Activated B cell treated with CpG ODN at 0.5 μM for 24 hours (primary cell): ENCODE data around the gene NOSTRIN. TPM values are rescaled to one million over a fixed set of nuclear protein-coding genes. Genes with fewer than 3 reads are reported as not detected.
"Not testable (repeated sequence)": the region's sequence is repeated elsewhere in the genome, so short reads cannot be mapped to it uniquely, and the experiment has no call there.

Experiments used
- ATAC-seq: fragments of 200-7000 bp; cut with Tn5 transposase; one replicate; pipeline ENCODE4 v1.10.0; 2021; ENCODE audit warnings: low read depth, mild to moderate bottlenecking, moderate library complexity
- CTCF ChIA-PET: fragments of 350-600 bp; sonication (Branson Sonifier 250); formaldehyde crosslinking; loops from one replicate; lab custom pipeline; 2021; ENCODE audit warnings: antibody characterized with exemption; lab: Charles Lee
- POLR2A ChIA-PET: fragments of 350-600 bp; sonication (Branson Sonifier 250); formaldehyde crosslinking; loops from one replicate; lab custom pipeline; 2021; ENCODE audit warnings: antibody characterized with exemption; lab: Charles Lee
- DNase-seq: peaks from one replicate; pipeline ENCODE4 v3.0.0; 2022
- H3K27ac Mint-ChIP-seq: one replicate; pipeline ENCODE4 v1.8.0; 2020; ENCODE audit warnings: mixed read lengths
- H3K27me3 Mint-ChIP-seq: one replicate; pipeline ENCODE4 v1.8.0; 2021; ENCODE audit warnings: mixed read lengths
- H3K36me3 Mint-ChIP-seq: one replicate; pipeline ENCODE4 v1.8.0; 2021; ENCODE audit warnings: low read depth, mixed read lengths
- H3K4me1 Mint-ChIP-seq: one replicate; pipeline ENCODE4 v1.8.0; 2021; ENCODE audit warnings: mixed read lengths
- H3K4me3 Mint-ChIP-seq: one replicate; pipeline ENCODE4 v1.8.0; 2020; ENCODE audit warnings: mild to moderate bottlenecking, mixed read lengths
- H3K9me3 Mint-ChIP-seq: one replicate; pipeline ENCODE4 v1.8.0; 2020; ENCODE audit warnings: mixed read lengths
- CTCF ChIP-seq: fragments of 200-600 bp; IDR thresholded peaks from one replicate; pipeline ENCODE4 v1.8.0; 2022; ENCODE audit warnings: antibody characterized with exemption, mild to moderate bottlenecking
- intact Hi-C: fragments of 100-400 bp; cut with micrococcal nuclease; formaldehyde crosslinking; loops from one replicate; pipeline ENCODE4 v1.15.1; 2024
- total RNA-seq: library from RNA; stranded (reverse); gene quantifications from 2 replicates; pipeline ENCODE4 v1.2.3, GENCODE V29; 2022

The NOSTRIN gene
- total RNA-seq, 1 donor from 2014 or later: not detected

- H3K27ac Mint-ChIP-seq: no peak overlapping the region
- no peaks in the 10 kb centered on the region for H3K9me3 Mint-ChIP-seq
- no peaks in the 10 kb centered on the region for H3K27me3 Mint-ChIP-seq
- H3K4me1 Mint-ChIP-seq: no peaks in the 10 kb centered on the region
- ATAC-seq (no peak), DNase-seq (no peak)
- POLR2A ChIA-PET: no interaction called here
- intact Hi-C loops: no loop called here
- no peak overlapping the region for H3K4me3 Mint-ChIP-seq
- H3K36me3 Mint-ChIP-seq: no peaks in the 10 kb centered on the region
- CTCF ChIA-PET: no interaction called here
- no peak for TF ChIP-seq CTCF
Measured at GRCh38 chr2:168854651-168855050, 52.2 kb downstream of the NOSTRIN start.

- Mint-ChIP-seq H3K27me3 (no peaks in the 10 kb centered on the region), H3K27ac (no peak overlapping the region), H3K4me1 (no peaks in the 10 kb centered on the region), H3K36me3 (no peaks in the 10 kb centered on the region), H3K4me3 (no peak overlapping the region), H3K9me3 (no peaks in the 10 kb centered on the region)
- POLR2A ChIA-PET: no interaction called here
- CTCF ChIA-PET: no interaction called here
- intact Hi-C loops: no loop called here
- DNase-seq (no peak), ATAC-seq (no peak)
- TF ChIP-seq CTCF: no peak
Measured at GRCh38 chr2:168855601-168856000, 53.2 kb downstream of the NOSTRIN start.

GRCh38 chr2:168858146-168858545 is 55.7 kb downstream of the NOSTRIN start:
- no peak for TF ChIP-seq CTCF
- ChIA-PET POLR2A (no interaction called here), CTCF (no interaction called here)
- Mint-ChIP-seq H3K27ac (no peak overlapping the region), H3K36me3 (no peaks in the 10 kb centered on the region), H3K27me3 (no peaks in the 10 kb centered on the region), H3K4me1 (no peaks in the 10 kb centered on the region), H3K9me3 (no peaks in the 10 kb centered on the region), H3K4me3 (no peak overlapping the region)
- DNase-seq (no peak), ATAC-seq (no peak)
- intact Hi-C loops: no loop called here

- H3K4me3 Mint-ChIP-seq, H3K9me3 Mint-ChIP-seq, H3K27me3 Mint-ChIP-seq, intact Hi-C loops, H3K27ac Mint-ChIP-seq, DNase-seq, H3K4me1 Mint-ChIP-seq, ATAC-seq, CTCF ChIA-PET, H3K36me3 Mint-ChIP-seq, POLR2A ChIA-PET: not testable (repeated sequence)
Measured at GRCh38 chr2:168867164-168867563, 64.7 kb downstream of the NOSTRIN start.

GRCh38 chr2:168870369-168870768 is 67.9 kb downstream of the NOSTRIN start:
- intact Hi-C loops, ATAC-seq, H3K27me3 Mint-ChIP-seq, H3K4me1 Mint-ChIP-seq, POLR2A ChIA-PET, H3K9me3 Mint-ChIP-seq, H3K27ac Mint-ChIP-seq, H3K4me3 Mint-ChIP-seq, DNase-seq, H3K36me3 Mint-ChIP-seq, CTCF ChIA-PET: not testable (repeated sequence)

- H3K4me1 Mint-ChIP-seq, H3K36me3 Mint-ChIP-seq, POLR2A ChIA-PET, H3K27me3 Mint-ChIP-seq, DNase-seq, CTCF ChIA-PET, ATAC-seq, H3K9me3 Mint-ChIP-seq, H3K27ac Mint-ChIP-seq, H3K4me3 Mint-ChIP-seq, intact Hi-C loops: not testable (repeated sequence)
Measured at GRCh38 chr2:168870824-168871223, 68.4 kb downstream of the NOSTRIN start.

- H3K36me3 Mint-ChIP-seq: no peaks in the 10 kb centered on the region
- POLR2A ChIA-PET: no interaction called here
Measured at GRCh38 chr2:168874368-168875054, 72.1 kb downstream of the NOSTRIN start.

GRCh38 chr2:168882163-168882562 is 79.7 kb downstream of the NOSTRIN start:
- H3K36me3 Mint-ChIP-seq, H3K27me3 Mint-ChIP-seq, H3K9me3 Mint-ChIP-seq, DNase-seq, H3K4me3 Mint-ChIP-seq, intact Hi-C loops, CTCF ChIA-PET, POLR2A ChIA-PET, ATAC-seq, H3K27ac Mint-ChIP-seq, H3K4me1 Mint-ChIP-seq: not testable (repeated sequence)

More at GRCh38 chr2:168874368-168875054, 72.1 kb downstream of the NOSTRIN start:
- H3K4me1 Mint-ChIP-seq: peaks cover 2% of the 10 kb centered on the region
- no peak for ATAC-seq
- H3K9me3 Mint-ChIP-seq: no peaks in the 10 kb centered on the region
- DNase-seq: no peak
- no peak overlapping the region for H3K27ac Mint-ChIP-seq
- no peaks in the 10 kb centered on the region for H3K27me3 Mint-ChIP-seq
- no peak for TF ChIP-seq CTCF
- CTCF ChIA-PET: no interaction called here
- intact Hi-C loops: no loop called here
- no peak overlapping the region for H3K4me3 Mint-ChIP-seq
